OCI-LY1 (cell line): ENCODE data around the gene KRTAP3-1.
"Not testable (repeated sequence)": the region's sequence is repeated elsewhere in the genome, so short reads cannot be mapped to it uniquely, and the experiment has no call there.

Source experiments
- EZH2 ChIP-seq: fragments of 200-600 bp; sonication (generic), shearing (Covaris generic); IDR thresholded peaks from 2 replicates; pipeline ENCODE4 v1.8.0; 2017; ENCODE audit warnings: borderline replicate concordance, mixed run types, mild to moderate bottlenecking, antibody characterized with exemption, low read length, moderate library complexity, mixed read lengths
- TF ChIP-seq, protein P1 (sequence below): fragments of 200-600 bp; sonication (generic), shearing (Covaris generic); IDR thresholded peaks from 2 replicates; pipeline ENCODE4 v1.5.1; 2017; ENCODE audit warnings: mild to moderate bottlenecking, antibody characterized with exemption, low read length, moderate library complexity, mixed read lengths

DNA sequence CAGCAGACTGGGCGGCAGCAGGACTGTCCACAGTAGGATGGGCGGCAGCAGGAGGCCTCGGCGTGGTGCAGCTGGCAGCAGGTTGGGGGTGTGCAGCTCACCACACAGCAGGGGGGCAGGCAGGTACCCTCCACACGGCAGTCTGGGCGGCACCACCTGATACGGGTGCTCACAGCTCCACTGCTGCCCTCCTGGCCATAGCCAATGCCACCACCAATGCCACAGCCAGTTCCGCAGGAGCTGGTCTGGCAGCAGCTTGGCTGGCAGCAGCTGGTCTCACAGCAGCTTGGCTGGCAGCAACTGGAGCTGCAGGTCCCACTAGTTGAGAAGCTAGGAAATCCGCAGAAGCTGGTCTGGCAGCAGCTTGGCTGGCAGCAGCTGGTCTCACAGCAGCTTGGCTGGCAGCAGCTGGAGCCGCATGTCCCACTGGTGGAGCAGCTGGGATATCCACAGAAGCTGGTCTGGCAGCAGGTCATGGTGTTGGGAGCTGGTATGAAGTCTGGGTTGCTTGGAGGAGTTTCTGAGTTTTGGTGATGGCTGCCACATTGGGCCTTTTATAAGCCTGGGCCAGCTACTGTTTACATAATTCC lies 25.5 kb upstream of the KRTAP3-1 start, which contains the start of gene KRTAP1-3:
- TF ChIP-seq, protein P1, sequence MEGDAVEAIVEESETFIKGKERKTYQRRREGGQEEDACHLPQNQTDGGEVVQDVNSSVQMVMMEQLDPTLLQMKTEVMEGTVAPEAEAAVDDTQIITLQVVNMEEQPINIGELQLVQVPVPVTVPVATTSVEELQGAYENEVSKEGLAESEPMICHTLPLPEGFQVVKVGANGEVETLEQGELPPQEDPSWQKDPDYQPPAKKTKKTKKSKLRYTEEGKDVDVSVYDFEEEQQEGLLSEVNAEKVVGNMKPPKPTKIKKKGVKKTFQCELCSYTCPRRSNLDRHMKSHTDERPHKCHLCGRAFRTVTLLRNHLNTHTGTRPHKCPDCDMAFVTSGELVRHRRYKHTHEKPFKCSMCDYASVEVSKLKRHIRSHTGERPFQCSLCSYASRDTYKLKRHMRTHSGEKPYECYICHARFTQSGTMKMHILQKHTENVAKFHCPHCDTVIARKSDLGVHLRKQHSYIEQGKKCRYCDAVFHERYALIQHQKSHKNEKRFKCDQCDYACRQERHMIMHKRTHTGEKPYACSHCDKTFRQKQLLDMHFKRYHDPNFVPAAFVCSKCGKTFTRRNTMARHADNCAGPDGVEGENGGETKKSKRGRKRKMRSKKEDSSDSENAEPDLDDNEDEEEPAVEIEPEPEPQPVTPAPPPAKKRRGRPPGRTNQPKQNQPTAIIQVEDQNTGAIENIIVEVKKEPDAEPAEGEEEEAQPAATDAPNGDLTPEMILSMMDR = not testable (repeated sequence)
- TF ChIP-seq EZH2 = not testable (repeated sequence)
